Occipital lobe (tissue), 2 donors: ENCODE results near the gene OR2S2. TPM values are rescaled to one million over a fixed set of nuclear protein-coding genes. Genes with fewer than 3 reads are reported as not detected.
A peak's percentile ranks its signal among the peaks of the same experiment; 100 is the strongest.
"Not testable (repeated sequence)": the region's sequence is repeated elsewhere in the genome, so short reads cannot be mapped to it uniquely, and the experiment has no call there.

ENCODE experiments used
- DNase-seq: peaks from one replicate; lab custom pipeline; 2025; lab: John Stamatoyannopoulos, UW
- total RNA-seq: library from RNA; depleted of rRNA; stranded (reverse); fragments of >200 nt; gene quantifications from one replicate; pipeline ENCODE4 v1.2.3, GENCODE V29; 2014

OR2S2 gene
- total RNA-seq, 1 donor from 2014 or later: not detected

DNA sequence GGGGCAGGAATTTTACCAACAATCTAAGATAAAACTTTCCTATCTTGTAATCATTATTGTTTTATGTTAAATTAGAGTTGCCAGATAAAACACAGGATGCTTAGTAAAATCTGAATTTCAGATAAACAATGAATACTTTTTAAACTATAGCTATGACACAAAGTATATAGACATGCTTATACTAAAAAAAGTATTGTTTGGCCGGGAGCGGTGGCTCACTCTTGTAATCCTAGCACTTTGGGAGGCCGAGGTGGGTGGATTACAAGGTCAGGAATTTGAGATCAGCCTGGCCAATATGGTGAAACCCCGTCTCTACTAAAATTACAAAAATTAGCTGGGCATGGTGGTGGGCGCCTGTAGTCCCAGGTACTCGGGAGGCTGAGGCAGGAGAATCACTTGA lies 23.9 kb downstream of the OR2S2 start:
- not testable (repeated sequence) for DNase-seq

DNA sequence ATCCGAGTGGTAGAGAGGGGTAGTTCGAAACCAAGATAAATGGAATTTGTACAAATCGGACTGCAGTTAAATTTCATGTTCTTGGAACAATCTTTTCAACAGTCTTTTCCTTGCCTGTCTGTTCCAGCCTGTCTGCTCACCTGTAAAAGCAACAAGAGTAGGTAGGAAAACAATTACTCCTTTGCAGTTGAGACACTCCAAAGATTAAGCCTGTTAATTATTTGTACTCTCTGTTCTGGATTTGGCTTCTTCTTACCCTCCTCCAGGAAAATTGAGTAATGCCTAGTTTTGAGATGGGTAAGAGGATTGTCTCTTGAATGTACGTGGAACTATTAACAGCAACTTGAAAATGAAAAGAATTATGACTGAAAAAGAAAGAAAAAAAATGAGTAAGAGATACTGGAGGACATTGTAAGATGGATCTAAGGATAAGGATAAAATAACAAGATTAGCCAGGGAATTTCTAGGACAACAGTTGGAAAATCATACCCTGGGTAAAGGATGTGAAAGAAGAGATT lies 24.3 kb downstream of the OR2S2 start:
- no peak for DNase-seq

GRCh38 chr9:35932735-35933134 lies 25.2 kb downstream of the OR2S2 start:
- DNase-seq: no peak

DNA sequence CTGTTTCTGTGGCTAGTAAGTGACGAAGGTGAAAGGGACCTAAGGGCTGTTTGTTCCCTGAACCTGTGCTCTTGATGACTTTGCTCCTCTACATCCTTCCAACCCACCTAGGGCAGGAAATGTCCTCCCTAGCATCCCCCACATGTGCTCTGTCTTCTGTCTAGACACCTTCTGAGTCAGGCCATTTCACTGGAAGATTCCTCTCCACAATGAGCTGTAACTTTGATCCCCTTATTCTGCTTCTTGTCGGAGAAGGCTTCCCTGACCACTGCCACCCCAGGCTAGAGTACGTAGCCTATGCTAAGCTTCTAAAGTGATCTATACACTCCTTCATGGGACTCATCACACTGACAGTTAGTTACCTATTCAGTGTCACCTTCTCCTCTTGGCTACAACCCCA lies 27.0 kb downstream of the OR2S2 start:
- DNase-seq: no peak

- no peak for DNase-seq
These were observed 27.4 kb downstream of the OR2S2 start for GRCh38 chr9:35930521-35930920.

DNA sequence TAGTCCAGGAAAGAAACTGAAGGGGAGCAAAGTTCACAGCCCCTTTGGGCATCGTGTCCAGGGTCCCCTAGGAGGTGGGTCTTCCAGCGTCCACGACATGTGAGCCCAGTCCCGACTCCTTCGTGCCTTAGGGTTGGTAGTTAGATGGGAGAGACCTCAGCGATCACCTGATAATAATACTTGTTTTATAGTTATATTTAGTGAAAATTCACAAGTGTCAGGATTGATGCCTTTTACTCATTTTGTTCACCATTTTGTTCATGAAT lies 28.6 kb downstream of the OR2S2 start:
- no peak for DNase-seq

DNA sequence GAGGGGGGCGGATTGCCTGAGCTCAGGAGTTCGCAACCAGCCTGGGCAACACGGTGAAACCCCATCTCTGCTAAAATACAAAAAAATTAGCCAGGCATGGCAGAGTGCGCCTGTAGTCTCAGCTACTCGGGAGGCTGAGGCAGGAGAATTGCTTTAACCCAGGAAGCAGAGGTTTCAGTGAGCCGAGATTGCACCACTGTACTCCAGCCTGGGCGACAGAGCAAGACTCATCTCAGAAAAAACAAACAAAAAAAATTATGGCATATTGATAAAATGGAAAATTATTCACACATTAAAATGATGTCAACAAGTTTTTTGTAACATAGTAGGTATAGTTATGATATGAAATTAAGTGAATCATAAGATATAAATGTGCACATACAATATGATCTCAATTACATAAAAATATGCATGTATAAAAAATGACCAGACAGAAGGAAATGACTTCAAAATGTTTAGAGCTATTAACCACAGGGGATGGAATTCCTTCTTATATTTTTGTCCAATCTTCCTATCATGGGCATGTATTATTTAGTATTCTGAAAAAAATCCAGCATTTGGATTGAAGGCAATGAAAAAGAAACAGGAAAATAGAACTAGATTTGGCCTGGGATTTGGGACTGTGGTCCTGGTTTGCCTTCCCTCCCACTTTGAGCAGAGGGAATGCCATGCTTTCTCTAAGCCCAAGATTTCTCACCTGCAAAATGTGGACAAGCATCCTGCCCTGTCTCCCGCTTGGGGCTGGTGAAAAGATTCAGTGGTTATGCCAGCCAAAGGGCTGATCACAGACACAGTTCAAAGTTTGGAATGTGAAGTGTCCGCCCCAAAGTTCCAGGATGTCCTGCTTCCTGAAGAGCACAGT lies 29.1 kb downstream of the OR2S2 start:
- DNase-seq: no peak

DNA sequence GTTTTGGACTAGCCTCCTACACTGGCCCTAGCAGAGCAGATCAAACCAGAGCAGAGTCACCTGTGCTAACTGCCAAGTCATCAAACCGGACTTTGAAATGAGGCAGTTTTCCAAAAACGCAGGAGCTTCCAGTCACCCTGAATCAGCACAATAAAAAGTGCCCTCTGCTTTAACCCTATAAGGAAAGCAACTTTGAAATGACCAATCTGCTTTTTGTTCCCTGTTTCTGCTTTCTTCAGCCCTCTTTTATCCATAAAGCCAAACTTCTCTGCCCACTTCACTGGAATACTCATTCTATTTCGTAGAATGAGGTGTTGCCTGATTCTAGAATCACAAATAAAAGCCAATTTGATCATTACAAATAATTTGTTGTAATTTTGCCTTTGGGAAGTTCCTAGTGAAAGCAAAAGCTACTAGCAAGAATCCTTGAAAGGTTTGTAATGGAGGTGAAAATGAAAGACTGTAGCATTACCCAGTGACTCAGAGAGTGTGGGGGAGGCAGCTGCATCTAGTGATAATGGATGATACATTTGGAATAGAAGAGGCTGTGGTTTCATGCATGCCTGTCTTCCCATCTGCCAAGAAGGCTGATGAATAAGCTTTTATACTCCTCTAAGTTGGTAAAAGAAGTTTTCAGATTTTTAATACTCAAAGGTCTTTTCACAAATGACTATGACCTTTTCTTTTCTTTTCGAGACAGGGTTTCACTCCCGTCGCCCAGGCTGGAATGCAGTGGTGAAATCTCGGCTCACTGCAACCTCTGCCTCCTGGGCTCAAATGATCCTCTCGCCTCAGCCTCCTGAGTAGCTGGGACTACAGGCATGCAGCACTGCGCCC lies 33.8 kb downstream of the OR2S2 start:
- peak; percentile 26 for DNase-seq

- no peak for DNase-seq
These were observed 34.4 kb downstream of the OR2S2 start for GRCh38 chr9:35923598-35923926.

- DNase-seq: no peak
These were observed 37.8 kb downstream of the OR2S2 start for GRCh38 chr9:35920051-35920620.

- DNase-seq: no peak
These were observed 38.5 kb downstream of the OR2S2 start for GRCh38 chr9:35919212-35920008.

DNA sequence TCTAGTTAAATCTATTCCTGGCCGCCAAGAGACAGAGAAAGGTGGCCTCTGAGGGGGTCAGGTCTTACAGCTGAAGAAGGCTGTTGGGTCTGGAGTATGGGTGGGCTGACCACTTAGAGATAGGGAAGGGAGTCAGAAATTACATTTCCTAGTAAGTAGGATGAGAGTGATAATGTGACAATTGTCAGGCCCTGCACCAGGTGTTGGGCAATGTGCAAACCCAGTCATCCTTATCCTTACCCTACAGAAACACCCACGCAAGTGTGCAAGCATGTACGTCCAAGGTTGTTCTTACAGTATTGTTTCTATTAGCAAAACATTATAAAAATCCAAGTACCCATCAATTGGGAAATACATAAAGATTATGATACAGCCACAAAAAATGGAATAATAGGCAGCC lies 39.2 kb downstream of the OR2S2 start:
- no peak for DNase-seq

DNA sequence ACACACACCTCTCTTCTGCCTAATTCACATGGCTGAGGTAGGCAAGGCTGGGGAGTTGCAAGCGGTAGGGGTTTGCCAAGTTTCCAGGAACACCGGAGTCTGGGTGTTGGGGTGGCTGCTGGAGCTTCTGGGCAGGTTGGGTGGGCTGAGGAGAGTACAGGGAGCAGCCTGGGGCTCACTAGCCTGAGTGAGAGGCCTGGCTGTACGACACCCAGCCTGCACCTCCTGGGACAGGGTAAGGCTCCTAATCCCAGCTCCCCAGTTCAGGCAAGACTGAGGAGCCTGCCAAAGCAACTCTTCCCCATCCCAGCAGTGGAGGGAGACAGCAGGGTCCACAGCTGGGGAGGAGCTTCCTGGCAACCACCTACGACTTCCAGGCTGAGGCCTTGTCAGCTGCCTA lies 40.7 kb downstream of the OR2S2 start:
- no peak for DNase-seq

DNA sequence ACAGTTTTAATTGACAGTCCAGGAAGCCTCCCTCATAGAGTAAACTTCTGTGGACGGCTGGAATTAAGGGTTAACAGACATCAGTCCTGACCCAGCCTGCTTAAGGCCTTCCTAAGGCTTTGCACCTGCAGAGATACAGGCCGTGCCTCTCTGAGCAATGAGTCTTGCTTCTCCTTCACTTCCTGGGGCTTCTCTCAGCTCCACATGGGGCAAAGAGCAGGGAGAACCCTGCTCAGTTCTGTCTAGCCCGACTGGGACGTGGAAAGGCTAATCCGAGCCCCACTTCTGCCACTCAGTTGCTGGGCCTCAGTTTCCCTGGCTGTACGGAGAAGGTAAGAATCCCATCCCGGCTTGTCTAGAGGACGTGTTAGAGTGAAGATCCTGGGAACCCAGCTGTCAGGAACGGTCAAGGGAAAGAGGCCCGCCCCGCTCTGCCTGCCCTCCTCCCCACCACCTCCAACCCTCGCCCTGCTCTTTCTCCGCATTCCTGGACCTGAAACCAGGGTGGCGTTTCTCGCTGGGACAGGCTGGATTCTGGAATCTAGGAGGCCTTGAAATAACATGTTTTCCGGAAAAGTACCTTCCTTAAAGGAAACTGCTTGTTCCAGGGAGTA lies 42.2 kb downstream of the OR2S2 start:
- DNase-seq: no peak

DNA sequence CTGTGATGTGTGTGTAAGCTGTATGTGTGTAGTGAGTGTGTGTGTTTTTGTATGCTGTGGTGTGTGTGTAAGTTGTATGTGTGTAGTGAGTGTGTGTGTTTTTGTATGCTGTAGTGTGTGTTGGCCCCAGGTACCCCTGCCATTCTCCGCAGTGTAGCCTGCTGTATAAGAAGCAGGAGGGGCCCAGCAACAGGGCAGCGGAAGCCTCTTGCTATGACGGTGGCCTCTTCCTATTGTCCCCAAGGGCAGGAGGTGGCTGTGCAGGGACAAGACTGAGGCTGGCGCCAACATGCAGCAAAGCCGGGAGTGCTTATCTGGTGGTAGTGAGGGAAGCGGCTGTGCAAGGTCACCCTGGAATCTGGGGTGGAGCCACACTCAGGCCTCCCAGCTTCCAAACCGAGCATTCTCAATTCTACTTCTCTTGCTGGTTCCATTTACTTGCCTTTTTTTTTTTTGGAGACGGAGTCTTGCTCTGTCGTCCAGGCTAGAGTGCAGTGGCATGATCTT lies 43.6 kb downstream of the OR2S2 start:
- DNase-seq: no peak

GRCh38 chr9:35913429-35913828 lies 44.5 kb downstream of the OR2S2 start:
- not testable (repeated sequence) for DNase-seq

GRCh38 chr9:35912791-35913400 lies 45.1 kb downstream of the OR2S2 start:
- DNase-seq: no peak

DNA sequence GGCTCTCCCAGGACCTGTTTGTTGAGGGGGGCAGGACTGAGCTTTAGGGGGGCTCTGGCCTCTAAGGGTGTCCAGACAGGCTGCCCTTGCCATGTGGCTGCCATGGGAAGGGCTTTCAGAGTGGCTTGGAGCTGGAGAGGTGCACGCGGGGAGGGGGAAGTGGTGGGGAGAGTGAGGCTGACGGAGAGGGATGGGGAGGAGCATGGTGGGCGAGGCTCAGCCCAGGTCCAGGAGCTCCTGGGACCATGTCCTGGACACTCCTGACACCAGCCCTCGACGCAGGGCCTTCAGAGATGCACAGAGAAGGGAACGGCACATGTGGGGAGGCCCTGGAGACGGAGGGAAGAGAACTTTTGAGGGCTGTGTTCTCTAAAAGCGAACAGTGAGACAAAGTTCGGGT lies 46.3 kb downstream of the OR2S2 start:
- no peak for DNase-seq

DNA sequence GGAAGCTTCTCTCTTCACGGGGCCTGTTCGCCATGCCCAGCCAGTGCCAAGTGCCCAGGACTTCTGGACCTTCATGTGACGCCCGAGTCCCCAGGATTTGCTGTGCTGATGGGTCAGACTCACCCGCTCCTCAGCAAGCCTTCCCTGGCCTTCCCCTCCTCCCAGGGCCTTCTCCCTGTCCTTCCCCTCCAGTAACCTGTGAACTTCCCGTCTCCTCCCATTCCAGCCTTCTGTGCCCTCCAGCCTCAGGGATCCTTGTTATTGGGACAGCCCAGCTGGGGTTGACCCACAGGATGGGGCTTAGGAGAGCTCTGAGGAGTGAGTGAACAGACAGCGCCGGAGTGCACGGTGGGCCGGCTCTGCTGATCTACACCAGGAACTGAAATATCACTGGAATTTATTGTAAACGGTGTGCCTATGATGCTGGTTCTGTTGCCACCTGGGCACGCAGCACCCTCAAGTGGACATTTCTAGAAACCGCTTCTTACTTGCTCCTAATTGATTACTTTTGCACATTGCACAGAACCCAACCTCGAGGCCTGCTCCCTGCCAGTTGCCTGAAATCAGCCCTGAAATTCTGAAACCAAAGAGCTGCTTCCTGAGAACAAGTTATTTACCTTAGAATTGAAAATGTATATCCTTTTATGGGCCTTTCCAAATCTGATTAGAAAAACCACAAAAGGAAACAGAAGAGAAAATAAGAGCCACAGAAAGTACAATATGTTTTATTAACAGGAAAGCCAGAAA lies 47.2 kb downstream of the OR2S2 start:
- DNase-seq: no peak
